Measurements from ENCODE around the gene BRAF.

GRCh38 chr7:140726281-140726680 is 198.4 kb downstream of the BRAF start:
- TF ChIP-seq TAF1 (IDR thresholded peaks at IDR 0.05; ENCODE audit: low read depth): no peak
- TF ChIP-seq CEBPB (IDR thresholded peaks at IDR 0.05): no peak
- no peak for TF ChIP-seq YY1 (IDR thresholded peaks at IDR 0.05; ENCODE audit: low read depth)
- no peak for TF ChIP-seq NFIC (IDR thresholded peaks at IDR 0.05)
- peak; percentile 41; the same call in 1 of the 2 replicates for TF ChIP-seq RAD21 (IDR thresholded peaks at IDR 0.05; ENCODE audit: low read depth)
- TF ChIP-seq FOXM1 (IDR thresholded peaks at IDR 0.05; ENCODE audit: borderline replicate concordance, low read depth): no peak
- no peak for TF ChIP-seq MAX (IDR thresholded peaks at IDR 0.05)
- TF ChIP-seq TEAD4 (IDR thresholded peaks at IDR 0.05): no peak
- no peak for TF ChIP-seq ZBTB7A (IDR thresholded peaks at IDR 0.05; ENCODE audit: low read depth)
- no peak for TF ChIP-seq REST (IDR thresholded peaks at IDR 0.05; ENCODE audit: low read depth)
- no peak for TF ChIP-seq EGR1 (IDR thresholded peaks at IDR 0.05)
- TF ChIP-seq EP300 (IDR thresholded peaks at IDR 0.05; ENCODE audit: borderline replicate concordance): no peak

All from Ishikawa (cell line).